GM11168 (cell line): ENCODE results near the gene LARP7.

ENCODE experiments used
- in situ Hi-C: fragments of 300-500 bp; cut with MboI; formaldehyde crosslinking; loops from one replicate; pipeline ENCODE4 v1.12.0; 2022; ENCODE audit warnings: low sequenced_read_pairs; ENCODE audit not compliant: unreplicated experiment

LARP7 gene

DNA sequence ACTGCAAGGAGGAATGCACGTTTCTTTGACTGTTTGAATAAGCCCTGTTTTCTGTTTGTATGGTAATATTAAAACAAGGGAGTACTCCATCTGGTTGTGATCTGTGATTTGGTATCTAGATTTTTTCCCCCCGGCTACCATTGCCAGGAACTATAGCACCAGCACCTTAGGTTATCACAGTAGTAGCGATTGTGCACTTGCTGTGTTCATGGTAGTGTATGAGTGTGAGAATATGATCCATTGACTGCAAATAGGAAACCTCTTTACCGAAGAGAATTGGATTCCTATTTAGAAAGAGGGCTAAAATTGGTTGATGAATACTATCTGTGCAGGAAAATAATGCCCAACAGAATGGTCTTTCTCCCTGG is 69.9 kb downstream of the LARP7 start:
- in situ Hi-C loops: no loop called here
